ENCODE data around the gene IL11RA. TPM values are rescaled to one million over a fixed set of nuclear protein-coding genes. Genes with fewer than 3 reads are reported as not detected.

The IL11RA gene
- total and polyA plus RNA-seq, 9 of the 15 experiments (the other 6 are each of a cell fraction or from before 2014, with no cell fraction given), result 0.11 to 5.8 (median 2.8) TPM

DNA sequence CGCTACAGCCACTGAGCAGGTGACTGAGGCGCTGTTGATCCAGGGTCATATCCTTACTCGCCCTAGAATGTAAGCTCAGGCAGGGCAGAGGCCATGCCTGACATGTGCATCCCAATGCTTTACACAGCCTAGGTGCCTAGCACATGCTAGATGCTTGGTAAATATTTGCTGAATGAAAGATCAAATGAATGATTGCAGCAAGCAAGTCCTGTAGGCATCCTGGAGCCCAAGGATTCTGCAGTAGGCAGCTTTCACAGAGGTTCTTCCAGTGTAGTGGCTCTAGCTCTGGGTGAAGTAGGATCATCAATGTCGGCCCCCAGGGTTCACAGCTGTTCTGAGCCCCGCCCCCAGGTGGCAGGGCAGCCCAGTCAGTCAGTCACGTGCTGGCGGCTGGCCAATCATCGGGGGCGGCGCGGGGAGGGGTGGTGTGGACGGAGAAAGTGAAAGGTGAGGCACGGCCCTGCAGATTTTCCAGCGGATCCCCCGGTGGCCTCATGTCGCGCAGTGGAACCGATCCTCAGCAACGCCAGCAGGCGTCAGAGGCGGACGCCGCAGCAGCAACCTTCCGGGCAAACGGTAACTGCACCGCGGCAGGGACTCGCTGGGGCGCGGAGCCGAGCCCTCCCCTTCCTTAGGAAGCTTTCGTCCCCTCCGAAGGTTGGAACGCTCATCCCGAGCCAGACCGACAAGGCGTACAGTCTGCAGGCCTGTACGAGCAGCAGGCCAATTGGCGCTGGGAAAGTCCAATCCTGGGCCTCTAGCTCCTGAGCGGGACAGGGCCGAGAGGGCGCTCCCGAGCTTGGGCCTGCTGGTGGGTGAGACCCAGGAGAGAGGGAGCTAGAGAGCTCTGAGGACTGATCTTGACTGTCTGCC is 5.5 kb upstream of the IL11RA start, which contains the start of gene GALT (continued):
- TF ChIP-seq ZNF121 (CRISPR knock-in tag; conservative IDR thresholded peaks at IDR 0.05) (no peak), CHD1 (IDR thresholded peaks at IDR 0.05; ENCODE audit: low read length) (no peak), ZKSCAN1 (IDR thresholded peaks at IDR 0.05; ENCODE audit: low read depth, low read length) (no peak), ZNF408 (CRISPR knock-in tag; IDR thresholded peaks at IDR 0.05; ENCODE audit: low read depth) (no peak), ZNF407 (IDR thresholded peaks at IDR 0.05; ENCODE audit: low read depth) (no peak), MCM5 (IDR thresholded peaks at IDR 0.05; ENCODE audit: low read depth) (no peak), DMBX1 (CRISPR knock-in tag; IDR thresholded peaks at IDR 0.05; ENCODE audit: borderline replicate concordance) (no peak), FOXA3 (CRISPR knock-in tag; conservative IDR thresholded peaks at IDR 0.05 in 1 of 2, IDR thresholded peaks at IDR 0.05 in 1 of 2) (0 out of 4 replicates have a peak, but pooled peaks of 1 of the 2 experiments have one; percentile 13)
- TF ChIP-seq, protein P1, sequence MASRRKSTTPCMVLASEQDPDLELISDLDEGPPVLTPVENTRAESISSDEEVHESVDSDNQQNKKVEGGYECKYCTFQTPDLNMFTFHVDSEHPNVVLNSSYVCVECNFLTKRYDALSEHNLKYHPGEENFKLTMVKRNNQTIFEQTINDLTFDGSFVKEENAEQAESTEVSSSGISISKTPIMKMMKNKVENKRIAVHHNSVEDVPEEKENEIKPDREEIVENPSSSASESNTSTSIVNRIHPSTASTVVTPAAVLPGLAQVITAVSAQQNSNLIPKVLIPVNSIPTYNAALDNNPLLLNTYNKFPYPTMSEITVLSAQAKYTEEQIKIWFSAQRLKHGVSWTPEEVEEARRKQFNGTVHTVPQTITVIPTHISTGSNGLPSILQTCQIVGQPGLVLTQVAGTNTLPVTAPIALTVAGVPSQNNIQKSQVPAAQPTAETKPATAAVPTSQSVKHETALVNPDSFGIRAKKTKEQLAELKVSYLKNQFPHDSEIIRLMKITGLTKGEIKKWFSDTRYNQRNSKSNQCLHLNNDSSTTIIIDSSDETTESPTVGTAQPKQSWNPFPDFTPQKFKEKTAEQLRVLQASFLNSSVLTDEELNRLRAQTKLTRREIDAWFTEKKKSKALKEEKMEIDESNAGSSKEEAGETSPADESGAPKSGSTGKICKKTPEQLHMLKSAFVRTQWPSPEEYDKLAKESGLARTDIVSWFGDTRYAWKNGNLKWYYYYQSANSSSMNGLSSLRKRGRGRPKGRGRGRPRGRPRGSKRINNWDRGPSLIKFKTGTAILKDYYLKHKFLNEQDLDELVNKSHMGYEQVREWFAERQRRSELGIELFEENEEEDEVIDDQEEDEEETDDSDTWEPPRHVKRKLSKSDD (conservative IDR thresholded peaks at IDR 0.05; ENCODE audit: low read length), result no peak
- TF ChIP-seq, protein P2, sequence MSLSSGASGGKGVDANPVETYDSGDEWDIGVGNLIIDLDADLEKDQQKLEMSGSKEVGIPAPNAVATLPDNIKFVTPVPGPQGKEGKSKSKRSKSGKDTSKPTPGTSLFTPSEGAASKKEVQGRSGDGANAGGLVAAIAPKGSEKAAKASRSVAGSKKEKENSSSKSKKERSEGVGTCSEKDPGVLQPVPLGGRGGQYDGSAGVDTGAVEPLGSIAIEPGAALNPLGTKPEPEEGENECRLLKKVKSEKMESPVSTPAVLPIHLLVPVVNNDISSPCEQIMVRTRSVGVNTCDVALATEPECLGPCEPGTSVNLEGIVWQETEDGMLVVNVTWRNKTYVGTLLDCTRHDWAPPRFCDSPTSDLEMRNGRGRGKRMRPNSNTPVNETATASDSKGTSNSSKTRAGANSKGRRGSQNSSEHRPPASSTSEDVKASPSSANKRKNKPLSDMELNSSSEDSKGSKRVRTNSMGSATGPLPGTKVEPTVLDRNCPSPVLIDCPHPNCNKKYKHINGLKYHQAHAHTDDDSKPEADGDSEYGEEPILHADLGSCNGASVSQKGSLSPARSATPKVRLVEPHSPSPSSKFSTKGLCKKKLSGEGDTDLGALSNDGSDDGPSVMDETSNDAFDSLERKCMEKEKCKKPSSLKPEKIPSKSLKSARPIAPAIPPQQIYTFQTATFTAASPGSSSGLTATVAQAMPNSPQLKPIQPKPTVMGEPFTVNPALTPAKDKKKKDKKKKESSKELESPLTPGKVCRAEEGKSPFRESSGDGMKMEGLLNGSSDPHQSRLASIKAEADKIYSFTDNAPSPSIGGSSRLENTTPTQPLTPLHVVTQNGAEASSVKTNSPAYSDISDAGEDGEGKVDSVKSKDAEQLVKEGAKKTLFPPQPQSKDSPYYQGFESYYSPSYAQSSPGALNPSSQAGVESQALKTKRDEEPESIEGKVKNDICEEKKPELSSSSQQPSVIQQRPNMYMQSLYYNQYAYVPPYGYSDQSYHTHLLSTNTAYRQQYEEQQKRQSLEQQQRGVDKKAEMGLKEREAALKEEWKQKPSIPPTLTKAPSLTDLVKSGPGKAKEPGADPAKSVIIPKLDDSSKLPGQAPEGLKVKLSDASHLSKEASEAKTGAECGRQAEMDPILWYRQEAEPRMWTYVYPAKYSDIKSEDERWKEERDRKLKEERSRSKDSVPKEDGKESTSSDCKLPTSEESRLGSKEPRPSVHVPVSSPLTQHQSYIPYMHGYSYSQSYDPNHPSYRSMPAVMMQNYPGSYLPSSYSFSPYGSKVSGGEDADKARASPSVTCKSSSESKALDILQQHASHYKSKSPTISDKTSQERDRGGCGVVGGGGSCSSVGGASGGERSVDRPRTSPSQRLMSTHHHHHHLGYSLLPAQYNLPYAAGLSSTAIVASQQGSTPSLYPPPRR (CRISPR knock-in tag; IDR thresholded peaks at IDR 0.05; ENCODE audit: borderline replicate concordance), result no peak
